K562 (cell line): ENCODE measurements around the gene NLRP6. TPM values are rescaled to one million over a fixed set of nuclear protein-coding genes. Genes with fewer than 3 reads are reported as not detected.

Source experiments
- BCOR ChIP-seq: fragments of 450-650 bp; IDR thresholded peaks from 2 replicates; pipeline ENCODE4 v1.6.1; 2016
- ERF ChIP-seq: fragments of 450-650 bp; formaldehyde crosslinking; IDR thresholded peaks from 2 replicates; pipeline ENCODE4 v1.4.0; 2020; ENCODE audit warnings: mild to moderate bottlenecking, mixed read lengths
- ETV5 ChIP-seq: sonication (generic); formaldehyde crosslinking; IDR thresholded peaks from 2 replicates; pipeline ENCODE4 v1.4.0; 2020; ENCODE audit warnings: low read depth, mild to moderate bottlenecking, missing genetic modification reagents
- FOS ChIP-seq: IDR thresholded peaks from 3 replicates; pipeline ENCODE4 v1.6.1; 2011; ENCODE audit not compliant: insufficient read length; ENCODE audit errors: extremely low read depth
- FOXA1 ChIP-seq: fragments of 450-650 bp; IDR thresholded peaks from 2 replicates; pipeline ENCODE4 v1.6.1; 2016; ENCODE audit warnings: mild to moderate bottlenecking, borderline replicate concordance
- HMGN3 ChIP-seq: IDR thresholded peaks from 2 replicates; pipeline ENCODE4 v1.6.1; 2011; ENCODE audit warnings: borderline replicate concordance, low read depth, mild to moderate bottlenecking, mixed read lengths, low read length; ENCODE audit not compliant: insufficient read length; ENCODE audit errors: extremely low read depth
- KDM1A ChIP-seq, 2 experiments: fragments of 450-650 bp; IDR thresholded peaks; 2 replicates each; pipeline ENCODE4 v1.6.1; 2016; ENCODE audit warnings: mild to moderate bottlenecking in 2 of 2
- MECOM ChIP-seq: fragments of 250-450 bp; sonication (Bioruptor Pico); IDR thresholded peaks from 2 replicates; pipeline ENCODE4 v1.8.0; 2022; ENCODE audit warnings: inconsistent platforms
- MTA2 ChIP-seq: fragments of 450-650 bp; IDR thresholded peaks from 2 replicates; pipeline ENCODE4 v1.6.1; 2016; ENCODE audit warnings: low read depth
- MTF1 ChIP-seq: fragments of 250-450 bp; sonication (Bioruptor Pico); IDR thresholded peaks from 2 replicates; pipeline ENCODE4 v1.9.0; 2021; ENCODE audit warnings: moderate library complexity, mild to moderate bottlenecking, inconsistent platforms, borderline replicate concordance
- POLR3G ChIP-seq: IDR thresholded peaks from 2 replicates; pipeline ENCODE4 v1.6.1; 2011; ENCODE audit not compliant: insufficient read length, insufficient replicate concordance; ENCODE audit errors: extremely low read depth
- RFX5 ChIP-seq: IDR thresholded peaks from 2 replicates; pipeline ENCODE4 v1.6.1; 2011; ENCODE audit warnings: low read depth, mild to moderate bottlenecking, improper control_type of control experiment, low read length
- SLC30A9 ChIP-seq: fragments of 250-450 bp; sonication (Bioruptor Pico); IDR thresholded peaks from 2 replicates; pipeline ENCODE4 v1.8.0; 2022; ENCODE audit warnings: mild to moderate bottlenecking, moderate library complexity
- ZNF184 ChIP-seq: sonication (generic); formaldehyde crosslinking; IDR thresholded peaks from 2 replicates; pipeline ENCODE4 v1.5.0; 2020; ENCODE audit warnings: missing genetic modification reagents
- ZNF212 ChIP-seq: fragments of 450-650 bp; formaldehyde crosslinking; IDR thresholded peaks from 2 replicates; pipeline ENCODE4 v1.4.0; 2020; ENCODE audit warnings: mild to moderate bottlenecking
- ZZZ3 ChIP-seq: fragments of 450-650 bp; IDR thresholded peaks from 2 replicates; pipeline ENCODE4 v1.6.1; 2016; ENCODE audit warnings: antibody characterized with exemption, mild to moderate bottlenecking, moderate library complexity
- polyA plus RNA-seq, 8 experiments: library from polyadenylated mRNA; depleted of rRNA in 4 of 8; stranded (reverse) in 5 of 8; unstranded in 3 of 8; fragments of >200 nt; fragmentation: Nextera tagmentation in 2 of 8; fragmentation: Illumina TruSeq in 1 of 8; extraction: Ambion mirVana in 2 of 8; extraction: Trizol in 1 of 8; gene quantifications; 2 replicates each; pipeline versions ENCODE4 v1.2.1 to v1.2.3, GENCODE V29; 2011 to 2014; ENCODE audit warnings: inconsistent platforms in 1 of 8, missing spikeins in 1 of 8
- total RNA-seq, 7 experiments: library from RNA; depleted of rRNA in 6 of 7; stranded (reverse); fragments of >200 nt in 6 of 7; fragmentation: Illumina TruSeq in 2 of 7; extraction: Trizol in 2 of 7; gene quantifications; 2 replicates each; pipeline versions ENCODE4 v1.2.1 to v1.2.3, GENCODE V29; 2011 to 2021; ENCODE audit warnings: low replicate concordance in 1 of 7
- TF ChIP-seq, protein P1 (sequence below), 2 experiments: fragments of 450-650 bp; IDR thresholded peaks; 2 replicates each; pipeline ENCODE4 v1.6.1; 2016; ENCODE audit warnings: mild to moderate bottlenecking in 2 of 2, borderline replicate concordance in 1 of 2, low read depth in 1 of 2, moderate library complexity in 1 of 2
- TF ChIP-seq, protein P2 (sequence below): fragments of 250-450 bp; sonication (Bioruptor Pico); IDR thresholded peaks from 2 replicates; pipeline ENCODE4 v1.5.1; 2021; ENCODE audit warnings: mild to moderate bottlenecking

The NLRP6 gene
- total and polyA plus RNA-seq, 9 of the 15 experiments (the other 6 are each of a cell fraction or from before 2014, with no cell fraction given): 0.03 to 0.18 (median 0.15) TPM; not detected in 5

DNA sequence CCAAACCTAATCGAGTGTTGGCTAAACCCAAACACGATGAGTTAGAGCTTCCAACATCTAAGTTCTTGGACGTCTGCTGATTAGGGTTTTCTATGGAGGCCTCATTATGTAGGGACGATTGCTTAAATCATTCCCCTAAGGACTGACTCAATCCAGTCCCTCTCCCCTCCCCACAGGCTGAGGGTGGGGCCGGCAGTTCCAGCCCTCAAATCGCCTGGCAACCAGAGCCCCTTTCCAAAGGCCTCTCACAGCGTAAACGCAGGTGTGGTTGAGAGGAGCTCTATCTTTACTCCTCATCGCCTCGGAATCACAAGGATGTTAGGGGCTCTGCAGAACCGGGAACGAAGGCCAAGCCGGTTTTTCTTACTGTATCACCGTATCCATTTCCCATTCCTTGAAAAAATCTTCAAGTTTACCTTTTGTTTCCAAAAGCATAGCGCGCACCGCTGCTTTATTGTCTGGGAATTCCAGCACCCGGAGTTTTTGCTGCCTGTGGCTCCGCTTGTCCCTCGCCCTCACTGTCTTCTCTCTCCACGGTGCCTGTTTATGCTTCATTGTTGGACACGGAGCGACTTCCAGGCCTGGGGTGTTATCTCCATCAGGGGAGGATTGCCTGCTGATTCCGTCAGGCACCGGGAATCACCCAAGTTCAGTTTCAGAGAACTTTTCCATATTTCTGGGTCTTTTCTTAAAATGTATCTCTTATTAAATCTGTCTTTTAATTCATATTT is 56.2 kb downstream of the NLRP6 start (continued):
- TF ChIP-seq, protein P1, sequence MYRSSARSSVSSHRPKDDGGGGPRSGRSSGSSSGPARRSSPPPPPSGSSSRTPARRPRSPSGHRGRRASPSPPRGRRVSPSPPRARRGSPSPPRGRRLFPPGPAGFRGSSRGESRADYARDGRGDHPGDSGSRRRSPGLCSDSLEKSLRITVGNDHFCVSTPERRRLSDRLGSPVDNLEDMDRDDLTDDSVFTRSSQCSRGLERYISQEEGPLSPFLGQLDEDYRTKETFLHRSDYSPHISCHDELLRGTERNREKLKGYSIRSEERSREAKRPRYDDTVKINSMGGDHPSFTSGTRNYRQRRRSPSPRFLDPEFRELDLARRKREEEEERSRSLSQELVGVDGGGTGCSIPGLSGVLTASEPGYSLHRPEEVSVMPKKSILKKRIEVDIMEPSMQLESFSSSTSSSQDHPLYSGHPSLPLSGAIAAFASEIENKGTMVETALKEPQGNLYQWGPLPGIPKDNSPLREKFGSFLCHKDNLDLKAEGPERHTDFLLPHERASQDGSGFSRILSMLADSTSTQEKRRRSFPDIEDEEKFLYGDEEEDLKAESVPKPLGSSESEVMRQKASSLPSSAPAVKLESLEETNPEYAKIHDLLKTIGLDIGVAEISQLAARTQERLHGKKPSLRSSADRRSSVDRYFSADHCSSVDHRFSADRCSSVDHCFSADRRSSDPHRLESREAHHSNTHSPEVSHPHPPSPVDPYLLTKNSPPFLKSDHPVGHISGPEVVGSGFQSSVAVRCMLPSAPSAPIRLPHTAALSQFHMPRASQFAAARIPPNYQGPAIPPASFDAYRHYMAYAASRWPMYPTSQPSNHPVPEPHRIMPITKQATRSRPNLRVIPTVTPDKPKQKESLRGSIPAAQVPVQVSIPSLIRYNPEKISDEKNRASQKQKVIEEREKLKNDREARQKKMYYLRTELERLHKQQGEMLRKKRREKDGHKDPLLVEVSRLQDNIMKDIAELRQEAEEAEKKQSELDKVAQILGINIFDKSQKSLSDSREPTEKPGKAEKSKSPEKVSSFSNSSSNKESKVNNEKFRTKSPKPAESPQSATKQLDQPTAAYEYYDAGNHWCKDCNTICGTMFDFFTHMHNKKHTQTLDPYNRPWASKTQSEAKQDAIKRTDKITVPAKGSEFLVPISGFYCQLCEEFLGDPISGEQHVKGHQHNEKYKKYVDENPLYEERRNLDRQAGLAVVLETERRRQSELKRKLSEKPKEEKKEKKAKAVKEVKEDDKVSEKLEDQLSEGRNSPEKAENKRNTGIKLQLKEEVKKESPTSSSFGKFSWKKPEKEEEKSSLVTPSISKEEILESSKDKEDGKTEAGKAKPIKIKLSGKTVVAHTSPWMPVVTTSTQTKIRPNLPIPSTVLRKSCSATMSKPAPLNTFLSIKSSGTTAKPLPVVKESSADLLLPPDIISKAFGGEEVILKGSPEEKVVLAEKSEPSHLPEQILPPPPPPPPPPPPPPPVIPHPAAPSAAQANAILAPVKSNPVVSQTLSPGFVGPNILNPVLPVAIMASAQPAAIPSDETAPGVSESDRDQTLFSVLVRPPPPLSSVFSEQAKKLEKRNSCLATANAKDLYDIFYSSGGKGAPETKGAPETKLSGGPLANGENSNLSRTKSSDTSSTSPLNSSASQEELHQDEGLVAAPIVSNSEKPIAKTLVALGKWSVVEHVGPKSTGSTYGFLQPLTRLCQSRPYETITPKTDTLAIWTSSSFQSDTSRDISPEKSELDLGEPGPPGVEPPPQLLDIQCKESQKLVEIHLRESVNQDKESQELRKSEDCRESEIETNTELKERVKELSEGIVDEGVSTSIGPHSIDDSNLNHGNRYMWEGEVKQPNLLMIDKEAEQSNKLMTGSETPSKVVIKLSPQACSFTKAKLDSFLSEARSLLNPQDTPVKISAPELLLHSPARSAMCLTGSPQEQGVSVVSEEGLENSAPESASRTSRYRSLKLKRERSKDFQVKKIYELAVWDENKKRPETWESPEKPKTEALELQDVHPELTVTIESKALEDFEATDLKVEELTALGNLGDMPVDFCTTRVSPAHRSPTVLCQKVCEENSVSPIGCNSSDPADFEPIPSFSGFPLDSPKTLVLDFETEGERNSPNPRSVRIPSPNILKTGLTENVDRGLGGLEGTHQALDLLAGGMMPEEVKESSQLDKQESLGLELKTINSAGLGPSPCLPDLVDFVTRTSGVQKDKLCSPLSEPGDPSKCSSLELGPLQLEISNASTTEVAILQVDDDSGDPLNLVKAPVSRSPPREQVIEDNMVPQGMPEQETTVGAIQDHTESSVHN (IDR thresholded peaks at IDR 0.05; ENCODE audit: borderline replicate concordance in 1 of 2, low read depth in 1 of 2): no peak
- no peak for TF ChIP-seq FOXA1
- no peak for TF ChIP-seq ERF (CRISPR knock-in tag)
- TF ChIP-seq ETV5: no peak
- no peak for TF ChIP-seq KDM1A (IDR thresholded peaks at IDR 0.05)
- no peak for TF ChIP-seq POLR3G
- no peak for TF ChIP-seq SLC30A9
- no peak for TF ChIP-seq FOS
- TF ChIP-seq MECOM (CRISPR knock-in tag): no peak
- TF ChIP-seq ZNF212 (CRISPR knock-in tag): no peak
- no peak for TF ChIP-seq MTF1 (CRISPR knock-in tag)
- TF ChIP-seq ZNF184 (CRISPR knock-in tag): no peak
- no peak for TF ChIP-seq RFX5
- TF ChIP-seq, protein P2, sequence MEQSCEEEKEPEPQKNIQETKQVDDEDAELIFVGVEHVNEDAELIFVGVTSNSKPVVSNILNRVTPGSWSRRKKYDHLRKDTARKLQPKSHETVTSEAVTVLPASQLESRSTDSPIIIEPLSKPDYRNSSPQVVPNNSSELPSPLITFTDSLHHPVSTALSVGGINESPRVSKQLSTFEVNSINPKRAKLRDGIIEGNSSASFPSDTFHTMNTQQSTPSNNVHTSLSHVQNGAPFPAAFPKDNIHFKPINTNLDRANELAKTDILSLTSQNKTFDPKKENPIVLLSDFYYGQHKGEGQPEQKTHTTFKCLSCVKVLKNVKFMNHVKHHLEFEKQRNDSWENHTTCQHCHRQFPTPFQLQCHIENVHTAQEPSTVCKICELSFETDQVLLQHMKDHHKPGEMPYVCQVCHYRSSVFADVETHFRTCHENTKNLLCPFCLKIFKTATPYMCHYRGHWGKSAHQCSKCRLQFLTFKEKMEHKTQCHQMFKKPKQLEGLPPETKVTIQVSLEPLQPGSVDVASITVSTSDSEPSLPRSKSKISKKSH (CRISPR knock-in tag): no peak
- TF ChIP-seq MTA2: no peak
- no peak for TF ChIP-seq ZZZ3
- TF ChIP-seq HMGN3: no peak
- no peak for TF ChIP-seq BCOR
